ENCODE measurements around the gene F7.

Gene F7

GRCh38 chr13:113084094-113084942 is 21.3 kb upstream of the F7 start:
- Histone ChIP-seq H3K27me3 (ENCODE audit: control insufficient read depth, insufficient read depth, low read length) (no peaks in the 10 kb centered on the region), H3K9ac (ENCODE audit: low read length) (no peak overlapping the region), H3K36me3 (ENCODE audit: control insufficient read depth, insufficient read depth, low read length) (peaks cover under 1% of the 10 kb centered on the region), H3K27ac (ENCODE audit: low read depth, low read length) (no peak overlapping the region), H3K4me3 (ENCODE audit: low read length) (no peak overlapping the region), H3K4me1 (ENCODE audit: control insufficient read depth, insufficient read depth, low read length) (no peaks in the 10 kb centered on the region)

- H3K36me3 ChIP-seq (ENCODE audit: control insufficient read depth, insufficient read depth, low read length): no peaks in the 10 kb centered on the region
- no peak overlapping the region for H3K9ac ChIP-seq (ENCODE audit: low read length)
- no peaks in the 10 kb centered on the region for H3K27me3 ChIP-seq (ENCODE audit: control insufficient read depth, insufficient read depth, low read length)
- H3K4me1 ChIP-seq (ENCODE audit: control insufficient read depth, insufficient read depth, low read length): no peaks in the 10 kb centered on the region
- no peak overlapping the region for H3K27ac ChIP-seq (ENCODE audit: low read depth, low read length)
- H3K4me3 ChIP-seq (ENCODE audit: low read length): no peak overlapping the region
These were observed 20.5 kb upstream of the F7 start for GRCh38 chr13:113084943-113085540.

- no peaks in the 10 kb centered on the region for H3K4me1 ChIP-seq (ENCODE audit: control insufficient read depth, insufficient read depth, low read length)
- no peaks in the 10 kb centered on the region for H3K27me3 ChIP-seq (ENCODE audit: control insufficient read depth, insufficient read depth, low read length)
- H3K4me3 ChIP-seq (ENCODE audit: low read length): no peak overlapping the region
- no peak overlapping the region for H3K27ac ChIP-seq (ENCODE audit: low read depth, low read length)
- H3K9ac ChIP-seq (ENCODE audit: low read length): no peak overlapping the region
- no peaks in the 10 kb centered on the region for H3K36me3 ChIP-seq (ENCODE audit: control insufficient read depth, insufficient read depth, low read length)
These were observed 19.4 kb upstream of the F7 start for GRCh38 chr13:113086031-113086750.

GRCh38 chr13:113086991-113087922 is 18.3 kb upstream of the F7 start:
- Histone ChIP-seq H3K4me1 (ENCODE audit: control insufficient read depth, insufficient read depth, low read length) (no peaks in the 10 kb centered on the region), H3K9ac (ENCODE audit: low read length) (no peak overlapping the region), H3K4me3 (ENCODE audit: low read length) (no peak overlapping the region), H3K27ac (ENCODE audit: low read depth, low read length) (no peak overlapping the region), H3K36me3 (ENCODE audit: control insufficient read depth, insufficient read depth, low read length) (no peaks in the 10 kb centered on the region), H3K27me3 (ENCODE audit: control insufficient read depth, insufficient read depth, low read length) (no peaks in the 10 kb centered on the region)

GRCh38 chr13:113087923-113088690 is 17.5 kb upstream of the F7 start:
- H3K36me3 ChIP-seq (ENCODE audit: control insufficient read depth, insufficient read depth, low read length): no peaks in the 10 kb centered on the region
- H3K27ac ChIP-seq (ENCODE audit: low read depth, low read length): no peak overlapping the region
- H3K4me3 ChIP-seq (ENCODE audit: low read length): no peak overlapping the region
- no peak overlapping the region for H3K9ac ChIP-seq (ENCODE audit: low read length)
- no peaks in the 10 kb centered on the region for H3K4me1 ChIP-seq (ENCODE audit: control insufficient read depth, insufficient read depth, low read length)
- no peaks in the 10 kb centered on the region for H3K27me3 ChIP-seq (ENCODE audit: control insufficient read depth, insufficient read depth, low read length)

- Histone ChIP-seq H3K36me3 (ENCODE audit: control insufficient read depth, insufficient read depth, low read length) (no peaks in the 10 kb centered on the region), H3K27ac (ENCODE audit: low read depth, low read length) (no peak overlapping the region), H3K9ac (ENCODE audit: low read length) (no peak overlapping the region), H3K27me3 (ENCODE audit: control insufficient read depth, insufficient read depth, low read length) (no peaks in the 10 kb centered on the region), H3K4me3 (ENCODE audit: low read length) (no peak overlapping the region), H3K4me1 (ENCODE audit: control insufficient read depth, insufficient read depth, low read length) (no peaks in the 10 kb centered on the region)
These were observed 16.9 kb upstream of the F7 start for GRCh38 chr13:113088691-113089020.

- no peaks in the 10 kb centered on the region for H3K36me3 ChIP-seq (ENCODE audit: control insufficient read depth, insufficient read depth, low read length)
- H3K4me1 ChIP-seq (ENCODE audit: control insufficient read depth, insufficient read depth, low read length): no peaks in the 10 kb centered on the region
- no peak overlapping the region for H3K4me3 ChIP-seq (ENCODE audit: low read length)
- H3K27ac ChIP-seq (ENCODE audit: low read depth, low read length): no peak overlapping the region
- no peaks in the 10 kb centered on the region for H3K27me3 ChIP-seq (ENCODE audit: control insufficient read depth, insufficient read depth, low read length)
- no peak overlapping the region for H3K9ac ChIP-seq (ENCODE audit: low read length)
These were observed 15.7 kb upstream of the F7 start for GRCh38 chr13:113089693-113090414.

- Histone ChIP-seq H3K27ac (ENCODE audit: low read depth, low read length) (no peak overlapping the region), H3K4me1 (ENCODE audit: control insufficient read depth, insufficient read depth, low read length) (no peaks in the 10 kb centered on the region), H3K36me3 (ENCODE audit: control insufficient read depth, insufficient read depth, low read length) (no peaks in the 10 kb centered on the region), H3K4me3 (ENCODE audit: low read length) (no peak overlapping the region), H3K27me3 (ENCODE audit: control insufficient read depth, insufficient read depth, low read length) (no peaks in the 10 kb centered on the region), H3K9ac (ENCODE audit: low read length) (no peak overlapping the region)
These were observed 15.2 kb upstream of the F7 start for GRCh38 chr13:113090415-113090770.

GRCh38 chr13:113090806-113091205 is 14.8 kb upstream of the F7 start:
- no peak overlapping the region for H3K27ac ChIP-seq (ENCODE audit: low read depth, low read length)
- H3K9ac ChIP-seq (ENCODE audit: low read length): no peak overlapping the region
- H3K27me3 ChIP-seq (ENCODE audit: control insufficient read depth, insufficient read depth, low read length): no peaks in the 10 kb centered on the region
- no peaks in the 10 kb centered on the region for H3K4me1 ChIP-seq (ENCODE audit: control insufficient read depth, insufficient read depth, low read length)
- H3K36me3 ChIP-seq (ENCODE audit: control insufficient read depth, insufficient read depth, low read length): no peaks in the 10 kb centered on the region
- H3K4me3 ChIP-seq (ENCODE audit: low read length): no peak overlapping the region

GRCh38 chr13:113091211-113091771 is 14.3 kb upstream of the F7 start:
- Histone ChIP-seq H3K4me3 (ENCODE audit: low read length) (no peak overlapping the region), H3K9ac (ENCODE audit: low read length) (no peak overlapping the region), H3K4me1 (ENCODE audit: control insufficient read depth, insufficient read depth, low read length) (no peaks in the 10 kb centered on the region), H3K27ac (ENCODE audit: low read depth, low read length) (no peak overlapping the region), H3K27me3 (ENCODE audit: control insufficient read depth, insufficient read depth, low read length) (no peaks in the 10 kb centered on the region), H3K36me3 (ENCODE audit: control insufficient read depth, insufficient read depth, low read length) (no peaks in the 10 kb centered on the region)
